ENCODE measurements around the gene TMEM259.
A peak's percentile ranks its signal among the peaks of the same experiment; 100 is the strongest.

Gene TMEM259

DNA sequence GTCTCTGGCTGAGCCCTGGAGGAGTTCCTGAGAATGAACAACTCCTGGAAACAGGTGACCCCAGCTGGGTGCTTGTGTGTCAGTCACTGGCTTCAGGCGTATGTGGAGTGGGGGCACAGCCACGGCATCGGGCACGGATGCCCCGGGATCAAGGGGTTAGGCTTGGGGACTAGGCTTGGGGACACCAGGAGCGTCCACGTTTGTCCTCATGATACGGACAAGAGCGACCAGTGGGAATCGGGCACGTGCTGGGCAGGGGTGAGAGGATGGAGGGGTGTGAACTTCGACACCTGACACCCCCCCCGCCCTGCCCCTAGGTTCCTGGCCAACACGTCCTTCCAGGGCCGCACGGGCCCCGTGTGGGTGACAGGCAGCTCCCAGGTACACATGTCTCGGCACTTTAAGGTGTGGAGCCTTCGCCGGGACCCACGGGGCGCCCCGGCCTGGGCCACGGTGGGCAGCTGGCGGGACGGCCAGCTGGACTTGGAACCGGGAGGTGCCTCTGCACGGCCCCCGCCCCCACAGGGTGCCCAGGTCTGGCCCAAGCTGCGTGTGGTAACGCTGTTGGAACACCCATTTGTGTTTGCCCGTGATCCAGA is 16.6 kb downstream of the TMEM259 start:
- DNase-seq (ENCODE audit: low read depth in 2 of 2), result no peak

DNA sequence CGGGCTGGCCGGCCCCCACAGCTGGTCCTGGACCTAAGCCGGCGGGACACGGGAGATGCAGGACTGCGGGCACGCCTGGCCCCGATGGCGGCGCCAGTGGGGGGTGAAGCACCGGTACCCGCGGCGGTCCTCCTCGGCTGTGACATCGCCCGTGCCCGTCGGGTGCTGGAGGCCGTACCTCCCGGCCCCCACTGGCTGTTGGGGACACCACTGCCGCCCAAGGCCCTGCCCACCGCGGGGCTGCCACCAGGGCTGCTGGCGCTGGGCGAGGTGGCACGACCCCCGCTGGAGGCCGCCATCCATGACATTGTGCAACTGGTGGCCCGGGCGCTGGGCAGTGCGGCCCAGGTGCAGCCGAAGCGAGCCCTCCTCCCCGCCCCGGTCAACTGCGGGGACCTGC is 17.6 kb downstream of the TMEM259 start:
- DNase-seq (ENCODE audit: low read depth in 2 of 2), result no peak

DNA sequence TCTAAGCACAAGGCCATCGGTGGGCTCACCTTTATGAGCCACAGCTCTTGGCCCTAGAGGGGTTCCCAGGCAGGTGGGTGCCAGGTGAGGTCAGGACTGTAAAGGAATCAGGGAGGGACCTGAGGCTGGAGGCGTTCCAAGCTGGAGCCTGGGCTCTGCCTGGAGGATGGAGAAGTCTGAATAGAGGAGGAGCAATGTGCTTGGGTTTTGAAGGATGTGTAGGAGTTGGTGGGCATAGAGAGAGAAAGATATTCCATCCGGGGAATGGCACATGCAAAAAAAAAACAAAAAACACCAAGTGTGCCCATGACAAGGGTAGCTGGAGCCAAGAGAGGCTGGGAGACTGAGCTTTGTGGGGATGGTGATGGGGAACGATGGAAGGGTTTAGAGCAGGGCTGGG is 18.3 kb downstream of the TMEM259 start:
- DNase-seq (ENCODE audit: low read depth in 2 of 2), result no peak

DNA sequence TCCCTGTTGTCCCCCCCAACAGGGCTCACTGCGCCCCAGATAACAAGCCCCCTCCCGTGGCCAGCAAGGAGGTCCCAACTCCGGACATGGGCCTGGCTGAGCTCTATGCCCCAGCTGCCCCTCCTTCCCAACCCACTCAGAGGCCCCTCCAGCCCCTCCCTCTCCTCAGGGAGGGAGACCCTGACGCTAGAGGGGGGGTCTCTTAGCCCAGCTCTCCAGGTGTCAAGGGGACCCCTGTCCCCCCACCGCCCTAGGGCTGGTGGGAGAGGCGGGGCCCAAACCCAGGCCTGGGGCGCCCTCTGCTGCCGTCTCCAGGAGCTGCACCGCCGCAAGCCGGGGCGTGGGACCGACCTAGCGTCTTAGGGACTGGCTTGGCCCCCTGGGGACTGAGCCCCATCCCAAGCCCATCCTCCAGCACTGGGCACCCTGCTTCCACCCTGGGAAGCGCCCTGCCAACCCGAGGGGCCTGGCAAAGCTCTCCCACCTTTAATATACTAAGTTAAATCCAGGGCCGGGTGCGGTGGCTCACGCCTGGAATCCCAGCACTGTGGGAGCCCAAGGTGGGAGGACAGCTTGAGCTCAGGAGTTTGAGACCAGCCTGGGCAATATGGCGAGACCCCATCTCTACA is 19.3 kb downstream of the TMEM259 start:
- DNase-seq (ENCODE audit: low read depth in 2 of 2), result peak; percentile 48 to 54

DNA sequence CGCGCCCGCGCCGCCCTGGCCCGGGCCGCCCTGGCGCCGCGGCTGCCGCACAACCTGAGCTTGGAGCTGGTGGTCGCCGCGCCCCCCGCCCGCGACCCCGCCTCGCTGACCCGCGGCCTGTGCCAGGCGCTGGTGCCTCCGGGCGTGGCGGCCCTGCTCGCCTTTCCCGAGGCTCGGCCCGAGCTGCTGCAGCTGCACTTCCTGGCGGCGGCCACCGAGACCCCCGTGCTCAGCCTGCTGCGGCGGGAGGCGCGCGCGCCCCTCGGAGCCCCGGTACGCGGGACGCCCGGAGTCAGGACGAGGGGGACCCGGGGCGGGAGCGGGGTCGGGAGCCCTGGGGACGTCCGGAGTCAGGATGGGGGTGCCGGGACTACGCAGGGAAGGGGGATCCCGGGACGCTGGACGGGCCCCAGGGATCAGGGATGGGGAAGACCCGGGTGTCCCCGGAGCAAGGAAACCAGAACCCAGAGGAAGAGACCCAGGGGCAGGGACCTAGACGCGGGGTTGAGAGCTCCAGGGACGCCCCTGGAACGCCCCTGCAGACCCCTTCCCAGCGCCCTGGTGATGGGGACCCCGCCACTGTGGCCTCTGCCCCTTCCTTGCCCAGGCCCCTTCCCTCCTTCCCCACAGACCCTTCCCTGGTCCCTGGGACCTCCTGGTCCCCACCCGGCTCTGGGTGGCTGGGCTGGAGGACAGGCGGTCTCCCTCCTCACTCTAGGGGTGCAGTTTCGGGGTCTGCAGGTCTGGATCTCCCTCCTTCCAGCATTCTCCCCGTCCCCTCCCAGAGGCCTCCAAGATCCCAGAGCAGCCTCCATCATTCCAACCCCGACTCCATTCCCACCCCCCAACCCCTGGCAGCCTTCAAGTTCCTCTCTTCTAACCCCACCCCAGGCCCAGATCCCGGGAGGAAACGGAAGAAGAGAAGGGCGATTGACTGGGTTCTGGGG is 20.1 kb downstream of the TMEM259 start:
- DNase-seq (ENCODE audit: low read depth in 2 of 2), result no peak

DNA sequence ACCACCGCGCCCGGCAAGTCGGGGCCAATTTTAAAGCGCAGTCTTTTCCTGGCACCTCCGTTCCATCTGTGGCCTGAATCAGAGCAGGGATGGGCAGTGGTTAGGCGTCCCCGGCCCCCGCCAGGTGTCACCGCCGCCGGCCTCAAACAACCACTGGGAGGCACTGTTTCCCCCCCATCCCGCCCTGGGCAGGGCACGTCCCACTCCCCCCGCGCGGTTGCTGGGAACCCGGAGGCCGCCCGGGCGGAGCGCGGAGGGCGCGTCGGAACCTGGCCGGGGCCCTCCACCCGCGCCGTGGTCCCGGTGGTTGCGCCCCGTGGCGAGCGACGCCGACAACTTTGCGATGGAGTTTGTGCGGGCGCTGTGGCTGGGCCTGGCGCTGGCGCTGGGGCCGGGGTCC is 20.8 kb downstream of the TMEM259 start, which contains the start of gene GRIN3B:
GRIN3B (plus strand) TSS at position 325 of the 400 bp plus-strand sequence; CDS start at position 344, 19 bp downstream.
- DNase-seq (ENCODE audit: low read depth in 2 of 2), result peak; percentile 48 to 61

DNA sequence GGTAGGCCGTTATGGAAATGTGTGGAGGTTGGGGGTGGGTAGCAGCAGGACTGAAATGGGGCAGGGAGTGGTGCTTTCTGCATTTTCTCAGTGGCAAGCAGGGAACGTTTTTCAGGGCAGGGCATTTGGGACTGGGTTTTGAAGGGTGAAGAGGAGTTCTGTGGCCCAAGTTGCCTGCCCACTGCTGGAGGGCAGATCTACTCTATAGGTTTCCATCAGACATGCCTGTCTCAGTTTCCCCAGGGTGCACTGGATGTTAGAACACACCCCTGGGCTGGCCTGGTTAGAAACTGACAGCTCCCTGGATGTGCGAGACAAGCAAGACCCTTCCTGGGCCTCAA is 21.6 kb downstream of the TMEM259 start:
- DNase-seq (ENCODE audit: low read depth in 2 of 2), result no peak

DNA sequence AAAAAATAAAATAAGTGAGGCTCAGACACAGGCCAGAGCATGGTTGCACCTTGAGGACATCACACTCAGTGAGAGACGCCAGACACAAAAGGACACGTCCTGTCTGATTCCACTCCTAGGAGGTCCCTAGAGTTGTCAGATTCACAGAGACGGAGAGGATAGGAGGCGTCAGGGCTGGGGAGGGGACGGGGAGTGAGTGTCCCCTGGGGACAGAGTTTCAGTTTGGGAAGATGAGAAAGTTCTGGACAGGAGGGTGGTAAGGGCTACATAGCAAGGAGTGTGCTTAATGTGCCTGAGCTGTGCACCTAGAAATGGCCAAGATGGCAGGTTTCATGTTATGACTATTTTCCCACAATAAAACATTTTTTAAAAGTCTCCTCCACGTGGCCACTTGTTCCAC is 22.9 kb downstream of the TMEM259 start:
- no peak for DNase-seq (ENCODE audit: low read depth in 2 of 2)

DNA sequence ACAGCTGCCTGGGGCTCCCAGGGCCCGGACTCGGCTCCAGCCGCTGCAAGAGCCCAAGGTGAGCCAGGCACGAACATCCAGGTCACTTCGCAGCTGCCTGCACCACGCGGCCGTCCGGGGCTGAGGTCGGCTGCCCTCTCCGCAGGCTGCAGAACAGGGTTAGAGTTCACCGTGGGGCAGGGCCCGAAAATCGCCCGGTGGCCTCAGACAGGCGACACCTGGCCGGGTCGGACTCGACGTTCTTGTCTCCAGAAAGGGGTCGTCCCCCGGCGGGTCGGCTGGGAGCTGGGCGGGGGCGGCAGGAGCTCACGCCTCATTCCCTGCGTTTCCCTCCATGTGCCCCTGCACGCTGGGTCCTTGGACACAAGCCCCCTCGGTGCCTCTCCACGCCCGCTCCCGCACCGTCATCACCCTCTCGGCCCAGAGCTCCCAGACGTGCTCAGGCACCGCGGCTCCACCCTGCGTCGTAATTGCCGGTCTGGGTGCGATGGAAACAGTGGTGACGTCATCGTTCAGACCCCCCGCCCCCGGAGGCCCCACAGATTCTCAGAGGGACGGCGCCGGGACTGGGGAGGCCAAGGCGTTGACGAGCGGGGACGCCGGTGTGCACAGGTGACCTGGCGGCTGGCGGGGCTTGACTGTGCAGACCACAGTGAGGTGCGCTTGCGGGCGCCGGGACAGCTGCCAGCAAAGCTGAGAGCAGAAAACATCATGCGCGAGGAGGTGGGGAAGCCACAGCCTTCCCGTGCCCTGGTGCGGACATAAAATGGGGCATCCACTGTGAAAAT is 24.7 kb downstream of the TMEM259 start:
- peak; percentile 44 to 53 for DNase-seq (ENCODE audit: low read depth in 2 of 2)

DNA sequence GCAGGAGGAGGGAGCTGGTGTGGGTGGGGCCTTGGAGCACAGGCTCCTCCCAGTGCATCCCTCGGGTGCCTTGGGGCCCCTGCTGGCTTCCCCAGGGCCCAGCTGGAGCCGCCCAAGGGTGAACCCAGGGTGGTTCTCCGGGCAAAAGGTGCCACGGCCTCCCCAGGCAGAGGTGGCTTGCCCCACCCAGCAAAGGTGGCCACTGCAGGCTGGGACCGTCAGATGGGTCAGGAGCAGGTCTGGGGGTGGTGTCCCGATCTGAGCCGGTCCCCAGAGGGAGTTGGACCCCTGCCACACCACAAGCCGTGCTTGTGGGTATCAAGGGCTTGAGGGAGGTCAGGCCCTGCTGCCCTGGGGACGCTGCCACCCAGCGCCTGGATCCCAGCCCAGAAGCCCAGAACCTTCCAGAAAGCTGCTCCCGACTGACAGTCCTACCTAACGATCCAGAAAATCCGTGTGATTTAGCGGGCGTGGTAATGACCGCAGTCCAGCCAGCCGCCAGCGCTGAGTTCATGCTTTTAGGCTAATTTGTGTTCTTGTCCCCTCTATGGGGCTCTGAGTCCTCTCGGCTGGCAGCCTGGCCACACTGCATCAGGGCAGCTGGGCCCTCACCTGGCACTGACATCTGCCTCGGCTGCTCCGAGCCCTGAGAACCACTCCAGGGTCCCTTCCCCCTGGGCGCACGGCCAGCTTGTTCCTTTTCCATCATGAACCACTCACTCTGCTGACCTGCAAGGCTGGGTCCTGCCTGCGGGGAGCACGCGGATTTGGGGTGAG is 25.7 kb downstream of the TMEM259 start:
- no peak for DNase-seq (ENCODE audit: low read depth in 2 of 2)

DNA sequence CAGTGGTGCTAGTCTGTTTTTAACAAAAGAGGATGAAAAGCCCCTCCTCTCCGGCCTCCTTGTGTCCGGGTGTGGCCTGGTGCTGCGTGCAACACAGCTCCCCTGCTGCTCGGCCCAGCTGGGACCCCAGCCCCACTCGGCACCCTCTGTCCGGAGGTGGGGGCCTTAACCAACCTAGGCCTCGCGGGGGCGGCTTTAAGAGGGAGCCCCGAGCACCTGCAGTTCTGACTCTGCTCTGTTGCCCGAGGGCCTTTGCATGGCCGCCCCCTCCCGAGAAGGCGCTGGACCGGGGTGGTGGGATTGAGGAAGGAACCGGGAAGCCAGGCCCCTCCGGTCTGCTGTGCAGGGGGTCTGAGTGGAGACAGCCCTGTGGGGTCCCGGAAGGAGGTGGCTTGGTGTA is 26.4 kb downstream of the TMEM259 start:
- no peak for DNase-seq (ENCODE audit: low read depth in 2 of 2)

DNA sequence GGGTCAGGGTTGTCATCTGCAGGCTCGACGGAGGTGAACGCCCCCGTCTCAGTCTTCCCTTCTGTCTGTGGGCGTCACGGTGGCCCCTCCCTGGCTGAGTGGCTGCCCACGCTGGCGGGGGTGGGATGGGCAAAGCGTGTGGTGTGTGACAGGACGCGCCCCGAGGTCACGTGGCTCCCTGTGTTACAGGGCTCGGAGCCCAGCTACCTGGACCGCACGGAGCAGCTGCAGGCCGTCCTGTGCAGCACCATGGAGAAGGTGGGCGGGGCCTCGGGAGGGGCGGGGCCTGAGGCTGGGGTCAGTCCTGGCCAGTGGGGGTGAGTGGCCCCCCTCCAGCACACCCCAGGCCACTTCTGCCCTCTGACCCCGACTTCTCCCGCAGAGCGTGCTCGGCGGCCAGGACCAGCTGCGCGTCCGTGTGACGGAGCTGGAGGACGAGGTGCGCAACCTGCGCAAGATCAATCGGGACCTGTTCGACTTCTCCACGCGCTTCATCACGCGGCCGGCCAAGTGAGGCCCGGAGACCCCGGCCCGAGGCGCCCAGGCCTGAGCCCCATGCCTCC is 27.0 kb downstream of the TMEM259 start:
- DNase-seq (ENCODE audit: low read depth in 2 of 2), result no peak

DNA sequence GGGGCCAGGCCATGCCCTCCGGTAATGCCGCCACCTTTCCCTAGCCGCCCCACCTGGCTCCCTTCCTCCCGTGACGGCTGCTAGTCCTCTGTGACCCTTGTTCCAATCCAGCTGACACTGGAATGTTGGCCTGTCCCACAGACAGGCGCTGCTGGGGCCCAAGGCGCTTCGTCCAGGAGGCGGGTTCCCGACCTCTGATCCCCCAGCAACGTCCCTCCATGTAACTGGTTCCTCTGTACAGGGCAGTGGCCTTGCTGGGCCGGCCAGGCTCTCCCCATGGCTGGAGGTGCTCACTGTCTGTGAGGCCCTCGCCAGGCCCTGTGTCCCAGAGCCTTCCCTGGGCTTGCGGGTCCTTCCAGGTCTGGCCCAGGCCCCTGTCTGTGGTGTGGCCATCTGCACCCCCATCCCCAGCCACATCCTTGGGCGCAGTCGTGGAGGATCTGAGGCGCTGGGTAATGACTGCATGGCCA is 27.5 kb downstream of the TMEM259 start:
- no peak for DNase-seq (ENCODE audit: low read depth in 2 of 2)

DNA sequence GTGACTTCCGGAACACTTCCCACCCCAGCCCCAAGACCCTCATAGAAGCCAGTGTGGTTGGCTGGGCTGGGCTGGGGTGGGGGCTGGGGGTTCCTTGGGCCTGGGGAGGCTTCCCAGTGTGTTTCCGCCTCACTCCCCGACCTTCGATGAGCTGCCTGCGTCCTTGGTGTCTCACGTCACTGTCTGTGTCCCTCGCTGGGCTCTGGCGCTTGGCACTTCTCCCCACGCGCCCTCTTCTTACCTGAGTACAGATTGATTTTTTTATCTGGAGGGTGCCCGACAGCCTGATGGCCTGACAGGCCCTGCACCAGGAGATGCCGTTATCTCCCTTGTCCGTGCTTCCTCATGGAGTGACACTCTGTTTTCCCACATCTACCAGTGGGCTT is 28.3 kb downstream of the TMEM259 start:
- no peak for DNase-seq (ENCODE audit: low read depth in 2 of 2)

DNA sequence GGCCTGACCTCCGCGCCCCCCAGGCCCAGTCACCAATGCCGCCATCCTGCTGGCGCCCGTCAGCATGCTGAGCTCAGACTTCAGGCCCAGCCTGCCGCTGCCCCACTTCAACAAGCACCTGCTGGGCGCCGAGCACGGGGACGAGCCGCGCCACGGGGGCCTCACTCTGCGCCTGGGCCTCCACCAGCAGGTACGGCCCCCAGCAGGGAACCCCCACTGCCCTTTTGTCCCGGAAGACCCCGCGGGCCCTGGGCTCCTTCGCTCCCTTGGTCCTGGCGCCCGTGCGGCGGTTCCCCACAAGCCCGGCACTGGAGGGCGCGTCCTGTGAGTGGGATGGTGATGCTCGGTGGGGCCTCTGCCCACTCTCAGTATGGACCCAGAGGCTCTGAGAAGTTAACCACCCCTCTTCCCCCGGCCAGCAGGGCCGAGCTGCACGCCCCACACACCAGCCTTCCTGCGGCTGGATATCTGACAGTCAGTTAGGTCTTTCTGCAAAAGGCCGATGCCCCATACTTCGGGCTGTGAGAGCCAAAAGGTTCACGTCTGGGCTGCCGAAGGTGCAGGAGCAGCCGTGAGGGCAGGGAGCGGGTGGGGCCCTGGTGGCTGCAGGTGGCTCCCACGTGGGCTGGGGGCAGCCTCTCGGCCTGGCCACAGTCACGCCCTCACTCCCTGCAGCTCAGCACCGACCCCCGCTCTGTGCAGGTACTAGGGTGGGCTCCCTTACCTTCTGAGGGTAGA is 28.8 kb downstream of the TMEM259 start:
- no peak for DNase-seq (ENCODE audit: low read depth in 2 of 2)

DNA sequence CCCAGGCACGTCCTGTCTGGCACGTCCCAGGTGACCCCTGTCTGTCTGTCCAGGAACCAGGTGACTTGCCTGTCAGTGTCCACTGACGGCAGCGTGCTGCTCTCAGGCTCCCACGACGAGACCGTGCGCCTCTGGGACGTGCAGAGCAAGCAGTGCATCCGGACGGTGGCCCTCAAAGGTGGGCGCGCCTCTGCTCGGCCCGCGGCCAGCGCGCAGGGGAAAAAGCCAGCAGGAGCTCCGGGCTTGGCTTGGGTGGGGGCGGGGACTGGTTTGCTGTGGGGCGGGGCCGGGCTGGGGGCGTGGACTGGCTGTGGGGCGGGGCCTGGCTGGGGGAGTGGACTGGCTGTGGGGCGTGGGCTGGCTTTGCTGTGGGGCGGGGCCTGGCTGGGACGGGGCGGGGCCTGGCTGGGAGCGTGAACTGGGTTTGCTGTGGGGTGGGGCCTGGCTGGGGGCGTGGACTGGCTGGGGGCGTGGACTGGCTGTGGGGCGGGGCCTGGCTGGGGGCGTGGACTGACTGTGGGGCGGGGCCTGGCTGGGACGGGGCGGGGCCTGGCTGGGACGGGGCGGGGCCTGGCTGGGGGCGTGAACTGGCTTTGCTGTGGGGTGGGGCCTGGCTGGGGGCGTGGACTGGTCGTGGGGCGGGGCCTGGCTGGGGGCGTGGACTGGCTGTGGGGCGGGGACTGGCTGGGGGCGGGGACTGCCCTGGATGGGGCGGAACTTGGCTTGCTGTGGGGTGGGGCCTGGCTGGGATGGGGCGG is 29.6 kb downstream of the TMEM259 start:
- DNase-seq (ENCODE audit: low read depth in 2 of 2), result peak; percentile 45 to 62

DNA sequence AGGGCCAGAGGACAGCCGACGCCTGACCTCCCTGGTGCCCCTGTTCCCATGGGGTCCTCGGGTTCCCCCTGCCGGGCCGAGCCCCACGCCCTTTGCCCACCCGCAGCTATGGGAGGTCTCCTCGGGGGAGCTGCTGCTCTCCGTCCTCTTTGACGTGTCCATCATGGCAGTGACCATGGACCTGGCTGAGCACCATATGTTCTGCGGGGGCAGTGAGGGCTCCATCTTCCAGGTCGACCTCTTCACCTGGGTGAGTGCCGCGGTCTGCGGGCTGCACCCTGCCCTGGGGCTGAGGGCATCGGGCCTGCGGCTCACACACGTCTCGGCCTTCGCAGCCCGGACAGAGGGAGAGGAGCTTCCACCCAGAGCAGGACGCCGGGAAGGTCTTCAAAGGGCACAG is 30.2 kb downstream of the TMEM259 start:
- no peak for DNase-seq (ENCODE audit: low read depth in 2 of 2)

DNA sequence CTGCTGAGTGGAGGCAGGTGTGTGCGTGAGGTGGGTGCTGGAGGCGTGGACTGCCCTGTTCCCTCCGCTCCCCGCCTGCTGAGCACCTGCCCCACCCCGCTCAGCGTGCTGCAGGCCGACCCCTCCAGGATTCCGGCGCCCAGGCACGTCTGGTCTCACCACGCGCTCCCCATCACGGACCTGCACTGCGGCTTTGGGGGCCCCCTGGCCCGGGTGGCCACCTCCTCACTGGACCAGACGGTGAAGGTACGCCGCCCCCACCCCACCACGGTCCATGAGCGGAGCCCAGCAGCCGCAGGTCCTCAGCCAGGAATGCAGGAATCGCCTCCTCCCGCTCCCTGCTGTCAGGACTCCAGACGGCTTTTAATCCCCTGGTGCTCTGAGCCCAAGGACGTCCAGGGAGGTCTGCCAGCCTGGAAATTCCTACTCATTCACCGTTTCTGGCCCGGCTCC is 30.8 kb downstream of the TMEM259 start:
- DNase-seq (ENCODE audit: low read depth in 2 of 2), result no peak

DNA sequence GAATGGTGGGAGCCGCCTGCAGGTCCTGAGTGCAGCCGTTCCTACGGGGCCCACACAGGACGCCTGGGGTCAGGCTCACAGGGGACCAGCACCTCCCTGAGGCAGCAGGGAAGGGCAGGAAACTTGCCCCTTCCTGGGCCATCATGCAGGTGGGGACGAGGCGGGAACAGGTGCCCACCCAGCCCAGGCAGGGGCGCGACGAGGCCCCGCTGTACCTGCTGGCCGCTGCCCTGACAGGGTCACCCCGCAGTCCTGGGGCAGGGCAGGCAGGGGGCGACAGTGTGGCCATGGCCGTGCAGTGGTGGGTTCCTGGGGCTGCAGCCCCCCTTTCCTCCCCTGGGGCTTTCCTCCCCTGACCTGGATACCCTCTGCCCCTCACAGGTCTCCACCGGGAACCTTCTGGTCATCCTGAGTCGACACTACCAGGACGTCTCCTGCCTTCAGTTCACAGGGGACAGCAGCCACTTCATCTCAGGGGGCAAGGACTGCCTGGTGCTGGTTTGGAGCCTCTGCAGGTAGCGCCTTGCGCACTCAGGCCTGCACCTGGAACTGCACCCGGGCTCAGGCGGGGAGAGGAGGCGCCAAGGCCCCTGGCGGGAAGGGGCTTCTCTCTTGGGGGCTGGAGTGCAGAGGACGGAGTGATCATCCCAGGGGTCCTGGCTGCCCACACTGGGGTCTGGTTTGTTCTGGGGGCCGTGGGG is 31.4 kb downstream of the TMEM259 start:
- no peak for DNase-seq (ENCODE audit: low read depth in 2 of 2)

Measured in stimulated activated CD8-positive, alpha-beta memory T cell treated with anti-CD3 and anti-CD28 coated beads, Interleukin-15, amount 100 ng/mL, for 48 hours (primary cell).